HG03135 (cell line): ENCODE data around the gene COX15.
"Not testable (repeated sequence)": the region's sequence is repeated elsewhere in the genome, so short reads cannot be mapped to it uniquely, and the experiment has no call there.

ENCODE experiments used
- ATAC-seq: cut with Tn5 transposase; IDR thresholded peaks from one replicate; pipeline ENCODE4 v1.9.1; 2021; ENCODE audit warnings: mild to moderate bottlenecking, moderate library complexity; ENCODE audit not compliant: unreplicated experiment

COX15 gene

DNA sequence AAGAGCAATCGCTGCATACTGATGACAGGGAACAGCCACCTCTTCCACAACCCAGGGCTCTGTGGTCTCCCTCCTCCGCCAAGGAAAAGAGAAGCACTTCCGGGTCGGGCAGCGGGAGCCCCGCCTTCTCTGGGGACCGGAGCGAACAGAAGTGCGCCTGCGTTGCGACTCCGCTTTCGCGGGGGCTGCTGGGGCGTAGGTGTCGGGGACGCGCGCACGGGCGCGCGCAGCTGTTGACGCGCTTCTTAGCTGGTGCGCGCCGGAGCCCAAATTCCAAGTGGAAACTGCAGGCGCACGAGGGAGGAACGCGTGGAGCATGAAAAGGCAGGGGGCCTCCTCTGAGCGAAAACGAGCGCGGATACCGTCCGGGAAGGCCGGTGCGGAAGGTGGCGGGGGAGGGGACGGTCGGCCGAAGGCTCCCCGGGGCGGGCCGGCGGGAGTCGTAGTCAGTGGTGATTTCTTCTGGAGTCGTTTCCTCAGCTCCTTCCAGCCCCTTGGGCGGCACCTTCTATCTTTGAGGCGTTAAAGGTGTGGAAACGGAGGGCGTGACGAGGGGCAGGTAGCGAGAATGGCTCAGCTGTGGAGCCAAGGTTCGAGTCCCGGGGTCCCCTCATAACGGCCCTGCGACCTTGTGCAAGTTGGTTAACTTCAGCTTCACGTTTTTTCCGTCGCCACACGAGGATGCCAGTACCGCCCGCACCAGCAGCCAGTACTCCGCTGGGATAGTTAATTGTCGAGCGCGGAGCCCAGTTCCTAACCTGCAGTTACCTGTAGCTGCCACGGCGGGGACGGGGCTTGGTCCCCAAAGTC, at the start of gene COX15, which contains the start of gene CUTC:
Gene COX15 (minus strand): TSS at position 95 of the 810 bp plus-strand sequence. CDS start 78 bp downstream, at position 17.
Gene CUTC (plus strand): TSS at position 202 of the 810 bp plus-strand sequence. CDS start 115 bp downstream, at position 317.
- ATAC-seq, result peak; percentile 84

DNA sequence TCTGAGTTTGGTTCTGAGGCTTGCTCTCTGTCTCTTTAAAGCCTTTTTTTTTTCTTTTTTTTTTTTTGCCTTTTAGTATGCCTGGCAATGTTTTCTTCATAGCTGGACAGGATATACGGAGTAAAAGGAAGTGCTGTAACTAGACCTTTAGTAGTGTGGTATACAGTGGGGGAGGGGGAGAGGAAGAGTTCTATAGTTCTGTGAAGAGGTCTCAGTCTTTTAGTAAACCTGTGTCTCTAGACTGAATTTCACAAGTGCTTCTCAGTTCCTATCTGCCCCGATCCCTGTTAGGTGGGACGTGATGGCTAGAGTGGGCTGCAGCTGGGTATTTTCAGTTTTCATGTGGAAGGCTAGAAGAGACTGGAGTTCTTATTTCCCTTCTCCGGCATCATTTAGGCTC, 47.4 kb upstream of the COX15 start:
- no peak for ATAC-seq

DNA sequence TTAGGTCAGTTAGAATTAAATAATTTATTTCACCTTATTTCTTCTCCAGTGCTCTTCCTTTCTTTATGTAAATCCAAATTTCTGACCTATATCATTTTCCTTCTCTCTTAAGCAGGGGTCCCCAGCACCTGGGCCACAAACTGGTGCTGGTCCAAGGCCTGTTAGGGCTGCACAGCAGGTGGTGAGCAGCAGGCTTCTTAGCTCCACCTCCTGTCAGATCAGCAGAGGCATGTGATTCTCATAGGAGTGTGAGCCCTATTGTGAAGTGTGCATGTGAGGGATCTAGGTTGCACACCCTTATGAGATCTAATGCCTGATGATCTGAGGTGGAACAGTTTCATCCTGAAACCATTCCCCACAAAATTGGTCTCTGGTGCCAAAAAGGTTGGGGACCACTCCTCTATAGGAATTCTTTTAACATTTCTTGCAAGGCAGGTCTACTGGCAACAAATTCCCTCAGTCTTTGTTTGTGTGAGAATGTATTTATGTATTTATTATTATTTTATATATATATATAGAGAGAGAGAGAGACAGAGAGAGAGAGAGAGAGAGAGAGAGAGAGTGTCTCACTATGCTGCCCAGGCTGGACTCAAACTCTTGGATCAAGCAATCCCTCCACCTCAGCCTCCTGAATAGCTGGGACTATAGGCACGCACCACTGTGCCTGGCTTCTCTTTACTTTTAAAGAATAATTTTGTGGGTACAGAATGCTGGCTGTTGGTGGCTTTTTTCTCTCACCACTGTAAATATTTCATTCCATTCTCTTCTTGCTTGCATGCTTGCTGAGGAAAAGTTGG, 46.2 kb upstream of the COX15 start:
- ATAC-seq, result no peak

DNA sequence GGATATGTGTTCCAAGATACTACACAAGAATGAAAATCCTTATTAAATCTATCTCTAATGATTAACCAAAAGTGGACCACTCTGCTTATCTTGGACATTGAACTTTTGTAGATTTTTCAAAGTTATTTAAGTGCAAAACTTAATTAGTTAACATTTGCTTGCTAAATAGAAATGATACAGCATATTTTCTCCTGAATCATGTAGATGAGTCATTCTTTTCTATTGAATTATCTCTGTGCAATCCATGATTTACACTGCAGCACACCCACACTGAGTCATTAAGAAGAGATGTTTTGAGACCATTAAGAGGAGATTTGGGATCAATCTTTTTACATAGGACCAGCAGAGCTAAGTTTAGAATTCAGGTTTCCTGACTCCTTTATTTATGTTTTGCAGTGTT, 43.9 kb upstream of the COX15 start:
- ATAC-seq, result no peak

DNA sequence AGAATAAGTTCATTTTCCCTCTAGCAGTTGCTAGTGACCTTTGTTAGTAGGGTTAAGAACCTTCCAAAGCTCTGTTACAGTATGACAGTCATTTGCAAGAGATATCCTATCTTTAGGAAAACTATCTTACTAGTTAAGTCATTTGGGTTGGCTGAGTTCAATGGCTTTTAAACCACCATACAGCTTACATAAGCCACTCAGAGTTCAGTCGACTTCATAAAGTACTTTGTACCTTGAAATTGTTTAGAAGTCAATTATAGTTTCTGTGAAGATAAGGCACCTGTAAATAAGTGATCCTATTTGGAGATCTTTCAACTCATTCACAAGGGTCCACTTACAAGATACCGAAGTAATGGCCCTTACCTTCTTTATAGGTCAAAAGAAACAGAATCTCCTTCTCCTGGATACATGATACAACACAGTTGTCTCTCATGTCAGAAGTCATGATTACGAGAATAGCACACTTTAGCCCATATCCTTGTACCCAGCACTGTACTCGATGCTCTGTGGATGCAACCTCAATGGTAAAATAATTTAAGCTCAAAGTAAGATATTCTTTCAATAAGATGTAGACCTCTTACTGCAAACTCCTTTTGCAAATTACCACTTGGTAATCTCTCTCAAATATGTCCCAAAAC, 38.6 kb upstream of the COX15 start:
- ATAC-seq, result no peak

DNA sequence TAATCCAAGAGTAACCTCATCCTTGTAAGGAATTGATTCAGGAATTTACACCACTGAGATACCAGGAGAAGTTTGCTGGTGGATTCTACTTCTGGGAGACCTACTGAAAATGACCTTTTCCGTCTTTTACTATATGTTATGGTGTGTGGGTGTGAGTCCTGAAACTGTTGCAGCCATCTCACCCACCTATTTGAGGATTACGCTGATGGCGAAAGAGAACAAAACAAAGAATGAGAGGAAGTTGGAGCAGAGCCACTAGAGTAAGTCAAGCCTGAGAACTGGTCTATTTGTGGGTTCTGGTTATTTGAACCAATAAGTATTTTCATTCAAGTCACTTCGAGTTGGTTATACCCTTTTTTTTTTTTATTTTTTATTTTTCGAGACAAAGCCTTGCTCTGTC, 37.8 kb upstream of the COX15 start:
- ATAC-seq, result no peak

DNA sequence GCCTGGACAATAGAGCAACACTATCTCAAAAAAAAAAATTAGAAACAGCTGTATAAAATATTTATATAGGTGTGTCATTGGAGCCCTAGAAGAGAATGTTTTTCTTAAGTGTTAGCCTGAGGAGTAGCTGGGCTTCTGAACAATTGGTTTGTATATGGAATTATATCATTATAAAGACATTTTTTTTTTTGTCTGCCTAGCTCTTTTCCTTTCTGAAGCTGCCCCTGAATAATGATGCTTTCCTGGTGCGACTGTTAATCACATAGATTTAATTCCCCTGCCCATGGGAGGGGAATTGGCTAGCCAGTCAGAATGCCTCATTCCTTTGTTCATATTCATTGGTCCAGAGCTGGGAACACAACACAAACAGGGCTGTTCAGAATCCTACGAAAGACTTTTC, 36.6 kb upstream of the COX15 start:
- ATAC-seq, result no peak

DNA sequence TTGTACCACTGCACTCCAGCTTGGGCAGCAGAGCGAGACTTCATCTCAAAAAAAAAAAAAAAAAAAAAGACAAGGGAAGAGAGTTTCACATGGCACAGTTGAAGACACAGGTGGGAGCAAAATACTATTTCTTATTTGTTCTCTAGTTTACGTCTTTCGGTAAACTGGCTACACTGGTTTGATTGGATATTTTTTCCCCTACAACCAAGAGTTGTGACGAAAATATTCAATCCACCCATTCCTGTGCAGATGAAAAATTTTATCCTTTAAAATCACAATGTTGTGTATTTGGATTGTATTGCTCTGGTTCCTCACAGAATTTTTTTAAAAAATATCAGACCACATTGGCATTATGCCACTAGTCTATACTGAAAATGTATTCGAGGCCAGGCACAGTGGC, 36.0 kb upstream of the COX15 start:
- ATAC-seq, result no peak

DNA sequence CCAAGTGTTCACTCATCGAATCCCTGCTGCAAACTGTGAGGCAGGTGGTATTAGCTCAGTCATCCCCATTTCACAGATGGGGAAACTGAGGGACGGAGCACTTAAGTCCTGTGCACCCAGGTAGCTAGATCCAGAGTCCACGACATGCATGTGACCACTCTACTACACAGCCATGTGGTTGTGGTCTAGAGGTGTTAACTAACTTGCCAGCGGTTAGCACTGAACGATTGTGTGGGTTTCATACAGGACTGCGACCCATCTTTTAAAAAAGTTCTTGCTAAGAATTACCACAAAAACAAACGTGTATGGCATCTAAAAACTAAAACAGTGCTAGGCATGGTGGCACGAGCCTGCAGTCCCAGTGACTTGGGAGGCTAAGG, 34.4 kb upstream of the COX15 start:
- ATAC-seq, result no peak

DNA sequence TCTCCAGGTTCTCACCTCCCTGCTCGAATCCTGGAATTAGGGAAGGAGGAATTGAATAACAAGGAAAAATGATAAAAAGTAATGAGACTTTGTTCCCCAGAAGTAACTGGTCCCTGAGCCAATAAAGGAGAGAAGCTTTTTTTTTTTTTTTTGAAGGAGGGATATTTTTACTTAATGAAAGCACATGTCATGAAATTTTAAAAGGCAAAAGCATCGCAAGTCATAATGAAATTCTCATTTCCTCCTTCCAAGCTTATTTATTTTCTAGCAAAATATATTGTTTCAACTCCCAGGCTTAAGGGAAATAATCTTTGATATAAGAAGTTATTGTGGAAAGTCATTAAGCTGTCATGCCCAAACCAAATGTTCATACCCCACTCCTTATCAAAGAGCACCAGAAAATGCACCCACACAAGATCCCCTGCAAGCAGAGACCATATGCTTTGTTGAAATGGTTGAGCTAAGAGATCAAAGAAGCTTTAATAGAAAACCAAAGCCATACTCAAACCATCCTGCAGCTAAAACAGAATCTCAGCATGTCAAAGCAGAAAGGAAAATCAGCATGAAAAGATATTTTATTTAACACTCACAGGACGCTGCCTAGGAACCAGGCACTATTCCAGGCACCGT, 33.9 kb upstream of the COX15 start:
- no peak for ATAC-seq

DNA sequence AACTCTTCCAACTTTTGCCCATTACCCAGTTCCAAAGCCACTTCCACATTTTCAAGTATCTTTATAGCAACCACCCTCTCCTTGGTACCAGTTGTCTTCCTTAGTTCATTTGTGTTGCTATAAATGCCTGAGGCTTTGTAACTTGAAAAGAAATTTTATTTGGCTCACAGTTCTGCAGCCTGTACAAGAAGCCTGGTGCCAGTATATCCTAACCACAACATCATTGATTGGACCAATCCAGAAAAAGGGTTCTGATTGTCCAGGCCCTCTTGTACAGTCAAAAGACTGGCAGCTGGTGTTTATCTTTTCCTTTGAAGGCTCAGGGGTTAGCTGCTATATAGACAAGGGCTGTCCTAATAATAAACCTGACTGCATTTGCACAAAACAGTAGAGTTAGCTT, 29.4 kb upstream of the COX15 start:
- ATAC-seq, result no peak

DNA sequence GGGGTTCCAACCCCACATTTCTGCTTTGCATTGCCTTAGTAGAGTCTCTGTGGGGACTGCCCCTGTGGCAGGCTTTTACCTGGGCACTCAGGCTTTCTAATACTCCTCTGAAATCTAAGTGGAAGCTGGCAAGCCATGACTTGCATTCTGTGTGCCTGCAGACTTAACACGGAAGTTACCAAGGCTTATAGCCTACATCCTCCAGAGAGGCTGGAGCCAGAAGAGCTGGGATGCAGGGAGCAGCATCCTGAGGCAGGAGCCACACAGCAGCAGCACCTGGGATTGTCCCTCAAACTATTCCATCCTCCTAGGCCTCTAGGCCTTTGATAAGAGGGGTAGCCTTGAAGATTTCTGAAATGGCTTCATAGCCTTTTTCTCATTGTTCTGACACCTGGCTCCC, 28.4 kb upstream of the COX15 start:
- no peak for ATAC-seq

DNA sequence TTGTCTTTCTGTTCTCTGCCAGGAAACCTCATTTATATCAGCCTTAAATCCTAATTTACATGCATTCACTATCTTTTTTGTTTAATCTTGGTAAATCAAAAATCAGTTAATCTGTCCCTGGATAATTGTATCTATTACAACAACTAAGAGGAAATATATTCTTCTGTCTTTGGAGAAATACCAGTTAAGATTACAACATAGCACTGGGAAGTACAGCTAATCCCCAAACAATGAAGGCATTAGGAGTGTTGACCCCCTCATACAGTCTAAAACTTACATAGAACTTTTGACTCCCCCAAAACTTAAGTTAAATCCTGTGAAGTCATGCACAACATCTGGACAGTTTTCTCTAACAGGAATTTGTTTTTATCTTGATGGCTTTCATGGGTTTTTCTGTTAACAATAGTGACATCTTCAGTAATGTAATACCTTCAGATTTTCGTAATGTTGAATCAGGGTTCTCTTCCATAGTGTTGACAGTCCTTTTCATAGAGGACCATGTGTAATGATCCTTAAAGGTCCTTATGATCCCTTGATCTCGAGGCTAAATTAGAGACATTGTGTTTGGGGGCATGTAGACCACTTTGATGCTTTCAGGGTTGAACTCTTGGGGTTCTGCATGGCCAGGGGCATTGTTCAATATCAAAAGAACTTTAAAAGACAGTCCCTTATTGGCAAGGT, 26.4 kb upstream of the COX15 start:
- no peak for ATAC-seq

DNA sequence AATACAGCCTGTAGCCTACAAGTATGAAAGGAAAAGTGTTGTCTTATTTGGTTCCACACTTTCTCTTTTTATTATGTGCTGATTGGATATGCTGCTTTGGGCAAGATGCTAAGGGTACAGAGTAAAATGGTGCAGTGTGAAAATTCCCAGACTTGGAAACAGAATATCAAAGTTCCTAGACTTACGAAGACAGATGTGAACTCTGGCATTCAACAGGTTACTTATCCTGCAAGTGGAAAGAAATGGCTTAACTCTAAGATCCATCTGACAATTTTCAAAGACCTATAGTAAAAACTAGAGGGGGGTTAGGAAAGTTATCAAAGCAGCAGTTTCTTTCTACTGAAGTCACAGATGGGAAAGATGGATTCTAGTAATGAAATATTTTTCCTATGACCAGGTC, 24.2 kb upstream of the COX15 start:
- no peak for ATAC-seq

DNA sequence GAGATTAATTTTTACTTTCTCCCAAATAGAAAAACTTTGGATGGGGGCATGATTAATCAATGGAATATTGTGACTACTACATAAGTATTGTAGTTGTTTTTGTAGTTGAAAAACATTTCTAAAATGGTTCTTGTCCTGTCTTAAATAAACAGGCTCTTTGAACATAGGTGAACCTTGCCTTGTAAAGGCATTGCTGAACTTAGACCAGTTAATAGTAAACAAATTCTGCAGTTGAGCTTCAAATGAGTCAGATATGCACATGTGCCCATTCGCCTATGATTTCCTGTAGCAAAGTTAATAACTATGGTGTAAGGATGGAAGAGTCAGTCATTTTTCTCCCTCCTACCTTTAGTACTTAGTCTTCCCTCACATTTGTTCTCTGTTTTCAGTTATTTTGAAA, 22.7 kb upstream of the COX15 start:
- ATAC-seq, result no peak

DNA sequence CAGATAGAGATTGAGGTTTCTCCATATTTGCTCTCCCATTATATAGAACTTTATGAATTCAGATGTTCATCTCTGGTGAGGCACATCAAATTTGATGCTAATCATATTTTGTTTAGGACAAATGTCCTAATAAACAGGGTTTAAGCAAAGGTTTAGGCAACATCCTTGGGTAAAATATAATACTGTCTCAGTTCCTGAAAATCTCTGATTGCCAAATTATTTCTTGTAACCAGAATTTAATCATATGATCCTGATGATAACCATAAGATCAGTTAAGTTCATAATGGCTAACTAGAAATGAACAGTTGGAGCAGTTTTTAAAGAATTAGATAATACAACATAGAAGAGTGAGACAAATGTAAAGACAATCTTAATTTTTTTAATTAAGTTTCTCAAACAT, 18.7 kb upstream of the COX15 start:
- no peak for ATAC-seq

DNA sequence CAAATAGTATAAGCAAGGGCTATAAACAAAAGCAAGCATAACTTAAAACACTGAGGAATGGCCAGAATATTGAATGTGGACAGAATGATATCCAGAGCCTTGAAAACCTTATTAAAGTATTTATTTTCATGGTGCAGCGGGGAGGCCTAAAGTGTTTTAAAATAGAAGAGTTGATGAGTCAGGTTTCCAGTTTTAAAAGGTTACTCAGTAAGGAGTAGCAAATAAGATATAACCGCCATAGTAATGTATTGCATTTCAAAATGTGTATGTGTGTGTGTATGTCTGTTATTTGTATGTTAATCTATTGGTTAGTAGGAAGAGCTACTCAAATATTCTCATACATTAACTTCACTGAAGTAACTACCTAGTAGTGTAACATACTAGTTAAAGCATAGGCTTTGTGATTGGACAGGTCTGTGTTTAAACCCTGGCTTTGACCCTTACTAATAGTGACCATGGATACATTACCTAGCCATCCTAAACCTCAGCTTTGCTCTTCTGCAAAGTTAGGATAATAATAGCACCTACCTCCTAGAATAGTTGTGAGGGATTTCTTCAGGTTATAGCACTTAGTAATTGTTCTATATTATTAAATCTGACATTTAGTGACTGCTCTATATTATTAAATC, 17.0 kb upstream of the COX15 start:
- ATAC-seq, result no peak

DNA sequence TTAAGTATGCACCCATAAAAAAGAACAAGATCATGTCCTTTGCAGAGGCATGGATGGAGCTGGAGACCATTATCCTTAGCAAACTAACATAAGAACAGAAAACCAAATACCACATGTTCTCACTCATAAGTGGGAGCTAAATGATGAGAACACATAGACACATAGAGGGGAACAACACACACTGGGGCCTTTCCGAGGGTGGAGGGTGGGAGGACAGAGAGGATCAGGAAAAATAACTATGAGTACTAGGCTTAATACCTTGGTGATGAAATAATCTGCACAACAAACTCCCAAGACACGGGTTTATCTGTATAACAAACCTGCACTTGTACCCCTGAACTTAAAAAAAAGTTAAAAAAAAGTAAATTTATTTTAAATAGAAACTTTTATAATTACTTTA, 14.2 kb upstream of the COX15 start:
- ATAC-seq, result not testable (repeated sequence)

DNA sequence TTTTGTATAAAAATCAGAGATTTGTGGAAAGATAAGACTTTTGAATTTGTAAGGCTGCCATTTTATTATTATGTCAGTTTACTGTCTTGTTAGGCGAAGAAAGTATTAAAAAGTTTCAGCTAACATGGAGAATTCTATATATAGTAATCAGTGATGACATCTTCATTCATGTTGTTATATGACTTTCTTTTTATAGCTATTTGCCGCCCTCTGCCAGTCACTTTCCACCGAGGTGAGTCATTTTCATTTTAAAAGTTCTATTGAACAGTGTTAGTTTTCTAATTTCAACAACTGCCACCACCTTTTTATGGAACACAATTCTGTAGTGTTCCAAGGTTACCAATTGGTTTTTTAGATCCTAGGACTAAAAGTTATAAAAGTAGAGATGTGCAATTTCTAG, 11.9 kb upstream of the COX15 start:
- ATAC-seq, result no peak

DNA sequence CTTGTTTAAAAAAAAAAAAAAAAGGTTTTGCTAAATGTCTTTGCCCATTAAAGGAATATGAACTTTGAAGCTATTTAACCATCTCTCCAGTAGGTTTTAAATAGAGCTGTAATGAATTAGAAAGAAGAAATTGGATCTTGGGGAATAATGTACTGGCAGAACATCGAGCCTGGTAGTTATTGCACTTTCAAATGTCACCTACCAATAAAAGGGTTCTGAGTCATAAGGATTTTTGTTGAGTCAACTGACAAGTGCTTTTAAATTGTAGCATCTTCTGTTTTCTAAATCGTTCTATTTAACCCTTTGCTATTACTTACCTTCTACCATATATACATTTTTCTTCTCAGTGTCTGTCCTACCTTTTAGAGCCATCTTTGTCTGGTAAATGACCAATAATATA, 10.8 kb upstream of the COX15 start:
- ATAC-seq, result no peak
